SK-N-SH (cell line): ENCODE results near the gene APBA2. TPM values are rescaled to one million over a fixed set of nuclear protein-coding genes. Genes with fewer than 3 reads are reported as not detected.

Experiments used
- CTCF ChIA-PET: fragments of 300-600, 350-600 bp; formaldehyde crosslinking; extraction: SDS; loops from one replicate; lab custom pipeline; 2021; lab: Yijun Ruan, JAX
- POLR2A ChIA-PET: fragments of 350-600 bp; sonication (Branson Sonifier 250); formaldehyde crosslinking; extraction: SDS; loops from one replicate; lab custom pipeline; 2020; ENCODE audit warnings: antibody characterized with exemption, inconsistent platforms; lab: Yijun Ruan, JAX
- DNase-seq: peaks from one replicate; pipeline ENCODE4 v3.0.0; 2012
- H2AFZ ChIP-seq: fragments of 200-600 bp; sonication (generic); 2 replicates; pipeline ENCODE4 v1.8.1; 2016; ENCODE audit warnings: antibody characterized with exemption, mild to moderate bottlenecking, low read depth
- H3F3A ChIP-seq: fragments of 200-600 bp; sonication (generic); replicated peaks from 2 replicates; pipeline ENCODE3; 2016; ENCODE audit warnings: antibody characterized with exemption, mild to moderate bottlenecking; ENCODE audit not compliant: insufficient read depth
- H3K27ac ChIP-seq, 2 experiments: fragments of 200-500 bp in 1 of 2; fragments of 200-600 bp in 1 of 2; sonication (Bioruptor generic) in 1 of 2; sonication (generic), shearing (Covaris generic) in 1 of 2; 2 replicates each; pipeline versions ENCODE4 v1.5.1 to v1.6.1; 2014 to 2016; ENCODE audit warnings: low read depth in 2 of 2, inconsistent platforms in 1 of 2, low read length in 1 of 2, mild to moderate bottlenecking in 1 of 2, mixed read lengths in 1 of 2
- H3K27me3 ChIP-seq: fragments of 200-600 bp; sonication (generic), shearing (Covaris generic); 2 replicates; pipeline ENCODE4 v1.6.1; 2016; ENCODE audit warnings: mixed run types; ENCODE audit not compliant: insufficient read depth
- H3K36me3 ChIP-seq, 2 experiments: fragments of 200-500 bp in 1 of 2; fragments of 200-600 bp in 1 of 2; sonication (Bioruptor generic) in 1 of 2; sonication (generic) in 1 of 2; replicated peaks in 1 of 2; 2 replicates each; pipeline versions ENCODE3 to v1.5.1; 2014 to 2016; ENCODE audit warnings: low read length in 1 of 2, mild to moderate bottlenecking in 1 of 2; ENCODE audit not compliant: insufficient read depth in 2 of 2, control insufficient read depth in 1 of 2
- H3K4me1 ChIP-seq, 2 experiments: fragments of 200-500 bp in 1 of 2; fragments of 200-600 bp in 1 of 2; sonication (Bioruptor generic) in 1 of 2; sonication (generic), shearing (Covaris generic) in 1 of 2; 2 replicates each; pipeline versions ENCODE4 v1.5.1 to v1.6.1; 2014 to 2016; ENCODE audit warnings: low read depth in 1 of 2, low read length in 1 of 2, mixed run types in 1 of 2; ENCODE audit not compliant: insufficient read depth in 2 of 2, control insufficient read depth in 1 of 2
- H3K4me2 ChIP-seq: fragments of 200-600 bp; sonication (generic), shearing (Covaris generic); 2 replicates; pipeline ENCODE4 v1.6.1; 2017; ENCODE audit warnings: mixed run types
- H3K4me3 ChIP-seq, 2 experiments: fragments of 200-500 bp in 1 of 2; fragments of 200-600 bp in 1 of 2; sonication (Bioruptor generic) in 1 of 2; sonication (generic), shearing (Covaris generic) in 1 of 2; 2 replicates each; pipeline versions ENCODE4 v1.5.1 to v1.8.1; 2014 to 2016; ENCODE audit warnings: low read depth in 2 of 2, inconsistent platforms in 1 of 2, low read length in 1 of 2, mild to moderate bottlenecking in 1 of 2, mixed read lengths in 1 of 2, moderate library complexity in 1 of 2
- H3K79me2 ChIP-seq: fragments of 200-600 bp; sonication (generic); 2 replicates; pipeline ENCODE4 v1.8.1; 2017; ENCODE audit warnings: mild to moderate bottlenecking; ENCODE audit not compliant: insufficient read depth
- H3K9ac ChIP-seq: fragments of 200-600 bp; sonication (generic); 2 replicates; pipeline ENCODE4 v1.6.1; 2017; ENCODE audit warnings: mixed run types
- H3K9me2 ChIP-seq: fragments of 200-600 bp; sonication (generic); 2 replicates; pipeline ENCODE4 v1.6.1; 2017; ENCODE audit warnings: mixed run types
- H3K9me3 ChIP-seq: fragments of 200-600 bp; sonication (generic); 2 replicates; pipeline ENCODE4 v1.6.1; 2017; ENCODE audit warnings: mixed run types, mild to moderate bottlenecking, moderate library complexity
- H4K20me1 ChIP-seq: fragments of 200-600 bp; sonication (generic); 2 replicates; pipeline ENCODE4 v1.6.1; 2017; ENCODE audit warnings: mild to moderate bottlenecking, mixed run types; ENCODE audit not compliant: insufficient read depth
- ELF1 ChIP-seq: IDR thresholded peaks from 2 replicates; pipeline ENCODE4 v1.4.0; 2012
- EP300 ChIP-seq, 2 experiments: IDR thresholded peaks; 2 replicates each; pipeline versions ENCODE4 v1.4.0 to v1.6.1; 2012; ENCODE audit warnings: borderline replicate concordance in 1 of 2, low read depth in 1 of 2, low read length in 1 of 2
- FOXM1 ChIP-seq: IDR thresholded peaks from 2 replicates; pipeline ENCODE4 v1.4.0; 2012; ENCODE audit warnings: low read depth, mild to moderate bottlenecking
- JUND ChIP-seq: IDR thresholded peaks from 2 replicates; pipeline ENCODE4 v1.4.0; 2012
- MEF2A ChIP-seq: IDR thresholded peaks from 2 replicates; pipeline ENCODE4 v1.4.0; 2012; ENCODE audit warnings: low read depth, borderline replicate concordance
- MXI1 ChIP-seq: IDR thresholded peaks from 2 replicates; pipeline ENCODE4 v1.6.1; 2012; ENCODE audit warnings: mild to moderate bottlenecking, low read depth, low read length, improper control_type of control experiment
- NFIC ChIP-seq: IDR thresholded peaks from 2 replicates; pipeline ENCODE4 v1.4.0; 2012; ENCODE audit warnings: borderline replicate concordance
- NRF1 ChIP-seq: IDR thresholded peaks from 2 replicates; pipeline ENCODE4 v1.6.1; 2012; ENCODE audit warnings: low read depth, mild to moderate bottlenecking, low read length
- POLR2AphosphoS5 ChIP-seq: IDR thresholded peaks from 2 replicates; pipeline ENCODE4 v1.6.1; 2012; ENCODE audit warnings: low read depth, low read length
- RAD21 ChIP-seq: IDR thresholded peaks from 2 replicates; pipeline ENCODE4 v1.6.1; 2012; ENCODE audit warnings: mild to moderate bottlenecking, low read length
- RFX5 ChIP-seq: IDR thresholded peaks from 2 replicates; pipeline ENCODE4 v1.6.1; 2012; ENCODE audit warnings: mild to moderate bottlenecking, improper control_type of control experiment, low read length
- SIN3A ChIP-seq: IDR thresholded peaks from 2 replicates; pipeline ENCODE4 v1.6.1; 2012; ENCODE audit warnings: low read depth, mild to moderate bottlenecking, low read length, moderate library complexity, borderline replicate concordance
- SMC3 ChIP-seq: IDR thresholded peaks from 2 replicates; pipeline ENCODE4 v1.6.1; 2012; ENCODE audit warnings: low read depth, low read length, improper control_type of control experiment
- YY1 ChIP-seq: IDR thresholded peaks from 2 replicates; pipeline ENCODE4 v1.4.0; 2012; ENCODE audit warnings: low read depth, mild to moderate bottlenecking
- WGBS: methylation state at CpG from one replicate; pipeline ENCODE4 v1.1.6; 2017; ENCODE audit warnings: low lambda C conversion rate; 5-methylcytosine and 5-hydroxymethylcytosine counted together
- polyA plus RNA-seq, 3 experiments: library from polyadenylated mRNA; depleted of rRNA; stranded (reverse); fragments of >200 nt; gene quantifications; 2 replicates each; pipeline ENCODE4 v1.2.3, GENCODE V29; 2012
- TF ChIP-seq, protein P1 (sequence below): IDR thresholded peaks from 2 replicates; pipeline ENCODE4 v1.4.0; 2012; ENCODE audit warnings: low read depth, borderline replicate concordance
- TF ChIP-seq, protein P2 (sequence below): fragments of 200-600 bp; sonication (generic); IDR thresholded peaks from 2 replicates; pipeline ENCODE4 v1.6.1; 2017; ENCODE audit warnings: antibody characterized with exemption, mild to moderate bottlenecking, moderate library complexity
- TF ChIP-seq, protein P3 (sequence below): IDR thresholded peaks from 2 replicates; pipeline ENCODE4 v1.4.0; 2012; ENCODE audit warnings: low read depth, borderline replicate concordance

The APBA2 gene
- polyA plus RNA-seq, 1 of the 3 experiments (the other 2 are of a cell fraction), result 12.7 TPM

DNA sequence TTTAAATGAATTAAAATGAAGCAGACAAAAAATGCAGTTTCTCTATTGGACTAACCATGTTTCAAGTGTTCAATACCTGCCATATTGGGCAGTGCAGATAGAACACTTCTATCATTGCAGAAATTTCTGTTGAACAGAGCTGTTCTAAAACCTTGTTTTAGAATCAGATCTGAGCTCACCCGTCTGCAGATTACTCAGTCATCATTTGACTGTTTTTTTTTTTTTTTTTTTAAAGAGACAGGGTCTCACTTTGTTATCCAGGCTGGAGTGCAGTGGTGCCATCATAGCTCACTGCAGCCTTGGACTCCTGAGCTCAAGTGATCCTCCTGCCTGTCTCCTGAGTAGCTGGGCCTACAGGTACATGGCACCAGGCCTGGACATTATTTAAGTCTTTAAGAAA, 128.7 kb downstream of the APBA2 start:
- no peak overlapping the region for H3K9ac ChIP-seq
- H3K9me3 ChIP-seq, result no peaks in the 10 kb centered on the region
- no peaks in the 10 kb centered on the region for H3K27me3 ChIP-seq
- no peak overlapping the region for H3K4me3 ChIP-seq
- ChIA-PET CTCF (interaction anchor here (0.6 to 1.3 kb wide), 4 partner anchors 21 to 1042 kb away, joined by 3 read pairs; partner anchors contain the start of gene APBA2), POLR2A (no interaction called here)
- WGBS, result 35% methylated on average over 1 of the region's 1 CpG
- H3K36me3 ChIP-seq, result no peaks in the 10 kb centered on the region
- no peaks in the 10 kb centered on the region for H3K9me2 ChIP-seq
- peaks cover 0 to 4% of the 10 kb centered on the region in 2 experiments; a peak in 1 of 4 replicates for H3K4me1 ChIP-seq
- H4K20me1 ChIP-seq, result no peaks in the 10 kb centered on the region
- DNase-seq, result no peak
- no peaks in the 10 kb centered on the region for H3F3A ChIP-seq
- H3K4me2 ChIP-seq, result no peak overlapping the region
- no peak overlapping the region for H3K27ac ChIP-seq
- H2AFZ ChIP-seq, result no peak overlapping the region
- TF ChIP-seq NFIC (no peak), YY1 (no peak), MXI1 (no peak), ELF1 (no peak), SMC3 (no peak), FOXM1 (no peak), POLR2AphosphoS5 (no peak), NRF1 (no peak), MEF2A (no peak), EP300 (IDR thresholded peaks at IDR 0.05; ENCODE audit: borderline replicate concordance in 1 of 2, low read depth in 1 of 2, low read length in 1 of 2) (no peak), JUND (no peak), SIN3A (no peak), RAD21 (no peak), RFX5 (no peak)
- TF ChIP-seq, protein P1, sequence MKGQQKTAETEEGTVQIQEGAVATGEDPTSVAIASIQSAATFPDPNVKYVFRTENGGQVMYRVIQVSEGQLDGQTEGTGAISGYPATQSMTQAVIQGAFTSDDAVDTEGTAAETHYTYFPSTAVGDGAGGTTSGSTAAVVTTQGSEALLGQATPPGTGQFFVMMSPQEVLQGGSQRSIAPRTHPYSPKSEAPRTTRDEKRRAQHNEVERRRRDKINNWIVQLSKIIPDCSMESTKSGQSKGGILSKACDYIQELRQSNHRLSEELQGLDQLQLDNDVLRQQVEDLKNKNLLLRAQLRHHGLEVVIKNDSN, result no peak
- TF ChIP-seq, protein P2, sequence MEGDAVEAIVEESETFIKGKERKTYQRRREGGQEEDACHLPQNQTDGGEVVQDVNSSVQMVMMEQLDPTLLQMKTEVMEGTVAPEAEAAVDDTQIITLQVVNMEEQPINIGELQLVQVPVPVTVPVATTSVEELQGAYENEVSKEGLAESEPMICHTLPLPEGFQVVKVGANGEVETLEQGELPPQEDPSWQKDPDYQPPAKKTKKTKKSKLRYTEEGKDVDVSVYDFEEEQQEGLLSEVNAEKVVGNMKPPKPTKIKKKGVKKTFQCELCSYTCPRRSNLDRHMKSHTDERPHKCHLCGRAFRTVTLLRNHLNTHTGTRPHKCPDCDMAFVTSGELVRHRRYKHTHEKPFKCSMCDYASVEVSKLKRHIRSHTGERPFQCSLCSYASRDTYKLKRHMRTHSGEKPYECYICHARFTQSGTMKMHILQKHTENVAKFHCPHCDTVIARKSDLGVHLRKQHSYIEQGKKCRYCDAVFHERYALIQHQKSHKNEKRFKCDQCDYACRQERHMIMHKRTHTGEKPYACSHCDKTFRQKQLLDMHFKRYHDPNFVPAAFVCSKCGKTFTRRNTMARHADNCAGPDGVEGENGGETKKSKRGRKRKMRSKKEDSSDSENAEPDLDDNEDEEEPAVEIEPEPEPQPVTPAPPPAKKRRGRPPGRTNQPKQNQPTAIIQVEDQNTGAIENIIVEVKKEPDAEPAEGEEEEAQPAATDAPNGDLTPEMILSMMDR, result no peak
- TF ChIP-seq, protein P3, sequence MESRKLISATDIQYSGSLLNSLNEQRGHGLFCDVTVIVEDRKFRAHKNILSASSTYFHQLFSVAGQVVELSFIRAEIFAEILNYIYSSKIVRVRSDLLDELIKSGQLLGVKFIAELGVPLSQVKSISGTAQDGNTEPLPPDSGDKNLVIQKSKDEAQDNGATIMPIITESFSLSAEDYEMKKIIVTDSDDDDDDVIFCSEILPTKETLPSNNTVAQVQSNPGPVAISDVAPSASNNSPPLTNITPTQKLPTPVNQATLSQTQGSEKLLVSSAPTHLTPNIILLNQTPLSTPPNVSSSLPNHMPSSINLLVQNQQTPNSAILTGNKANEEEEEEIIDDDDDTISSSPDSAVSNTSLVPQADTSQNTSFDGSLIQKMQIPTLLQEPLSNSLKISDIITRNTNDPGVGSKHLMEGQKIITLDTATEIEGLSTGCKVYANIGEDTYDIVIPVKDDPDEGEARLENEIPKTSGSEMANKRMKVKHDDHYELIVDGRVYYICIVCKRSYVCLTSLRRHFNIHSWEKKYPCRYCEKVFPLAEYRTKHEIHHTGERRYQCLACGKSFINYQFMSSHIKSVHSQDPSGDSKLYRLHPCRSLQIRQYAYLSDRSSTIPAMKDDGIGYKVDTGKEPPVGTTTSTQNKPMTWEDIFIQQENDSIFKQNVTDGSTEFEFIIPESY, result no peak
- H3K79me2 ChIP-seq, result no peaks in the 10 kb centered on the region
